K562 (cell line): ENCODE measurements around the gene DHRS12. TPM values are rescaled to one million over a fixed set of nuclear protein-coding genes. Genes with fewer than 3 reads are reported as not detected.

Experiments used
- ATAC-seq: fragments of 200-7000 bp; cut with Tn5 transposase; 3 replicates; pipeline ENCODE4 v1.9.1; 2020; ENCODE audit warnings: moderate library complexity
- BruUV-seq: library from RNA; stranded (reverse); fragments of 400-500 nt; replicated peaks from 2 replicates; lab custom pipeline; 2021; lab: Mats Ljungman, UMichigan
- CTCF ChIA-PET: fragments of 300-600 bp; formaldehyde crosslinking; extraction: SDS; loops from one replicate; lab custom pipeline; 2021; ENCODE audit warnings: low intra/inter-chr PET ratio; lab: Yijun Ruan, JAX
- POLR2A ChIA-PET: fragments of 300-600, 350-650 bp; sonication (Branson Sonifier 250); formaldehyde crosslinking; extraction: SDS; loops from one replicate; lab custom pipeline; 2021; ENCODE audit warnings: antibody characterized with exemption, inconsistent platforms; lab: Yijun Ruan, JAX
- DNase-seq, 4 experiments: peaks; one replicate each; pipeline versions ENCODE4 v3.0.0 to v3.0.0-alpha.2; 2011 to 2018; ENCODE audit warnings: low spot score in 3 of 4, mixed read lengths in 3 of 4; ENCODE audit errors: extremely low read depth in 1 of 4
- FAIRE-seq: peaks from 2 replicates; lab custom pipeline; 2011; peaks lifted over from hg19 to GRCh38; lab: Jason Lieb, UNC
- H2AFZ ChIP-seq: 2 replicates; pipeline ENCODE4 v1.6.0; 2011; ENCODE audit warnings: low read depth, low read length, control low read depth, inconsistent platforms
- H3K27ac ChIP-seq: fragments of 200-600 bp; 3 replicates; pipeline ENCODE4 v1.8.0; 2011; ENCODE audit warnings: low read depth, mild to moderate bottlenecking, control low read depth, inconsistent platforms, low read length, moderate library complexity, mixed read lengths; ENCODE audit errors: extremely low read depth
- H3K27me3 ChIP-seq, 2 experiments: fragments of 300-600 bp in 1 of 2; 2 replicates in 1 of 2; 3 replicates in 1 of 2; pipeline versions ENCODE4 v1.6.0 to v1.8.0; 2011; ENCODE audit warnings: inconsistent platforms in 2 of 2, low read length in 2 of 2, mild to moderate bottlenecking in 1 of 2, mixed read lengths in 1 of 2, moderate library complexity in 1 of 2; ENCODE audit not compliant: control insufficient read depth in 2 of 2, insufficient read depth in 2 of 2
- H3K36me3 ChIP-seq: fragments of 300-600 bp; 3 replicates; pipeline ENCODE4 v1.8.0; 2011; ENCODE audit warnings: mild to moderate bottlenecking, low read length, inconsistent platforms; ENCODE audit not compliant: control insufficient read depth, insufficient read depth
- H3K4me1 ChIP-seq, 2 experiments: fragments of 200-600 bp in 1 of 2; replicated peaks in 1 of 2; 2 replicates in 1 of 2; 3 replicates in 1 of 2; pipeline versions ENCODE4 v1.5.1 to v1.8.0; 2011; ENCODE audit warnings: inconsistent platforms in 2 of 2, low read length in 2 of 2, mild to moderate bottlenecking in 1 of 2, mixed read lengths in 1 of 2, moderate library complexity in 1 of 2; ENCODE audit not compliant: control insufficient read depth in 2 of 2, insufficient read depth in 2 of 2
- H3K4me2 ChIP-seq: 2 replicates; pipeline ENCODE4 v1.6.1; 2011; ENCODE audit warnings: low read length, control low read depth, inconsistent platforms, mixed read lengths; ENCODE audit not compliant: insufficient read depth
- H3K4me3 ChIP-seq: fragments of 200-600 bp; sonication (generic), shearing (Covaris generic); 2 replicates; pipeline ENCODE4 v1.5.1; 2016; ENCODE audit warnings: control low read depth, inconsistent platforms
- H3K79me2 ChIP-seq: fragments of 200-600 bp; 3 replicates; pipeline ENCODE4 v1.8.0; 2011; ENCODE audit warnings: low read length, inconsistent platforms; ENCODE audit not compliant: control insufficient read depth, insufficient read depth
- H3K9ac ChIP-seq, 2 experiments: 2 replicates each; pipeline versions ENCODE4 v1.6.0 to v1.6.1; 2011; ENCODE audit warnings: low read depth in 2 of 2, low read length in 2 of 2, control low read depth in 1 of 2, inconsistent platforms in 1 of 2, mild to moderate bottlenecking in 1 of 2, mixed read lengths in 1 of 2; ENCODE audit not compliant: insufficient read depth in 1 of 2
- H3K9me1 ChIP-seq: one replicate; pipeline ENCODE4 v1.6.0; 2011; ENCODE audit warnings: inconsistent platforms, mild to moderate bottlenecking, low read length, moderate library complexity; ENCODE audit not compliant: control insufficient read depth, insufficient read depth
- H3K9me3 ChIP-seq: replicated peaks from 2 replicates; pipeline ENCODE4 v1.5.1; 2011; ENCODE audit warnings: low read depth, low read length, inconsistent platforms; ENCODE audit not compliant: control insufficient read depth, insufficient read depth
- H4K20me1 ChIP-seq: replicated peaks from 2 replicates; pipeline ENCODE4 v1.6.1; 2011; ENCODE audit warnings: low read length, inconsistent platforms, mixed read lengths; ENCODE audit not compliant: control insufficient read depth, insufficient read depth
- CBX5 ChIP-seq: IDR thresholded peaks from 2 replicates; pipeline ENCODE4 v1.6.1; 2014; ENCODE audit warnings: low read depth, borderline replicate concordance
- DIDO1 ChIP-seq: fragments of 450-650 bp; IDR thresholded peaks from 2 replicates; pipeline ENCODE4 v1.6.1; 2016; ENCODE audit warnings: low read depth, missing biosample characterization, missing genetic modification characterization
- DMBX1 ChIP-seq: fragments of 250-450 bp; sonication (Bioruptor Pico); IDR thresholded peaks from 2 replicates; pipeline ENCODE4 v1.8.0; 2022; ENCODE audit warnings: inconsistent platforms, mild to moderate bottlenecking, moderate library complexity, borderline replicate concordance
- HDGF ChIP-seq: fragments of 450-650 bp; IDR thresholded peaks from 2 replicates; pipeline ENCODE4 v1.6.1; 2016
- LEF1 ChIP-seq: fragments of 450-650 bp; IDR thresholded peaks from 2 replicates; pipeline ENCODE4 v1.6.1; 2016; ENCODE audit warnings: mild to moderate bottlenecking
- PCBP2 ChIP-seq: fragments of 200-400 bp; formaldehyde crosslinking; IDR thresholded peaks from 2 replicates; pipeline ENCODE4 v1.6.1; 2018; ENCODE audit warnings: low read length, low read depth, mild to moderate bottlenecking, moderate library complexity; ENCODE audit not compliant: poor library complexity, severe bottlenecking
- PML ChIP-seq: IDR thresholded peaks from 2 replicates; pipeline ENCODE4 v1.6.1; 2012; ENCODE audit warnings: low read length, inconsistent platforms
- RFX1 ChIP-seq: fragments of 450-650 bp; IDR thresholded peaks from 2 replicates; pipeline ENCODE4 v1.6.1; 2016; ENCODE audit warnings: mild to moderate bottlenecking, moderate library complexity
- SRF ChIP-seq, 2 experiments: fragments of 250-450, 450-650 bp in 1 of 2; sonication (Bioruptor Pico) in 1 of 2; sonication (generic) in 1 of 2; formaldehyde crosslinking; IDR thresholded peaks; 2 replicates each; pipeline versions ENCODE4 v1.5.0 to v1.5.1; 2020 to 2022; ENCODE audit warnings: mild to moderate bottlenecking in 1 of 2, missing genetic modification reagents in 1 of 2
- ZBTB33 ChIP-seq: sonication (generic); formaldehyde crosslinking; IDR thresholded peaks from 2 replicates; pipeline ENCODE4 v1.8.1; 2023; ENCODE audit warnings: mild to moderate bottlenecking, missing genetic modification reagents
- ZKSCAN1 ChIP-seq: fragments of 150-350 bp; IDR thresholded peaks from 2 replicates; pipeline ENCODE4 v1.6.1; 2016; ENCODE audit warnings: low read depth, low read length
- ZNF282 ChIP-seq: sonication (generic); formaldehyde crosslinking; IDR thresholded peaks from 2 replicates; pipeline ENCODE4 v1.8.1; 2023; ENCODE audit warnings: missing genetic modification reagents
- ZNF431 ChIP-seq: sonication (generic); formaldehyde crosslinking; IDR thresholded peaks from 2 replicates; pipeline ENCODE4 v1.8.0; 2022; ENCODE audit warnings: mild to moderate bottlenecking, missing genetic modification reagents
- ZSCAN29 ChIP-seq: fragments of 450-650 bp; IDR thresholded peaks from 2 replicates; pipeline ENCODE4 v1.6.1; 2017
- WGBS: fragments of 100-300 bp; shearing (Covaris generic); methylation state at CpG from one replicate; pipeline ENCODE4 v1.1.6; 2016; ENCODE audit warnings: low coverage, mixed read lengths; ENCODE audit not compliant: insufficient coverage; ENCODE audit errors: missing lambda C conversion rate; 5-methylcytosine and 5-hydroxymethylcytosine counted together
- in situ Hi-C: fragments of 300-500 bp; cut with MboI; formaldehyde crosslinking; loops from 4 replicates; pipeline ENCODE4 v1.15.0; 2018; ENCODE audit warnings: inconsistent platforms, mixed read lengths
- intact Hi-C: fragments of 100-400 bp; cut with micrococcal nuclease; formaldehyde crosslinking; loops from 2 replicates; pipeline ENCODE4 v1.14.2; 2022
- polyA plus RNA-seq, 8 experiments: library from polyadenylated mRNA; depleted of rRNA in 4 of 8; stranded (reverse) in 5 of 8; unstranded in 3 of 8; fragments of >200 nt; fragmentation: Nextera tagmentation in 2 of 8; fragmentation: Illumina TruSeq in 1 of 8; extraction: Ambion mirVana in 2 of 8; extraction: Trizol in 1 of 8; gene quantifications; 2 replicates each; pipeline versions ENCODE4 v1.2.1 to v1.2.3, GENCODE V29; 2011 to 2014; ENCODE audit warnings: inconsistent platforms in 1 of 8, missing spikeins in 1 of 8
- total RNA-seq, 7 experiments: library from RNA; depleted of rRNA in 6 of 7; stranded (reverse); fragments of >200 nt in 6 of 7; fragmentation: Illumina TruSeq in 2 of 7; extraction: Trizol in 2 of 7; gene quantifications; 2 replicates each; pipeline versions ENCODE4 v1.2.1 to v1.2.3, GENCODE V29; 2011 to 2021; ENCODE audit warnings: low replicate concordance in 1 of 7

The DHRS12 gene
- total and polyA plus RNA-seq, 9 of the 15 experiments (the other 6 are each of a cell fraction or from before 2014, with no cell fraction given), result 0.62 to 2.7 (median 0.98) TPM

- H3K9me1 ChIP-seq, result no peaks in the 10 kb centered on the region
- H3K9me3 ChIP-seq, result no peaks in the 10 kb centered on the region
- H2AFZ ChIP-seq, result no peak overlapping the region
- no peak overlapping the region for H3K27ac ChIP-seq
- H4K20me1 ChIP-seq, result no peaks in the 10 kb centered on the region
- DNase-seq, result no peak
- 93% methylated on average over 3 of the region's 3 CpGs for WGBS
- POLR2A ChIA-PET, result no interaction called here
- intact Hi-C loops, result no loop called here
- in situ Hi-C loops, result no loop called here
- no peak overlapping the region for H3K4me2 ChIP-seq
- no peaks in the 10 kb centered on the region for H3K27me3 ChIP-seq
- CTCF ChIA-PET, result no interaction called here
- BruUV-seq, result no TSS peak
- FAIRE-seq, result no peak
- H3K9ac ChIP-seq, result no peak overlapping the region
- H3K4me1 ChIP-seq, result no peaks in the 10 kb centered on the region
- no peak overlapping the region for H3K4me3 ChIP-seq
- H3K79me2 ChIP-seq, result no peaks in the 10 kb centered on the region
- peaks cover 5% of the 10 kb centered on the region; the same call in 1 of the 3 replicates for H3K36me3 ChIP-seq
- no peak for ATAC-seq
- TF ChIP-seq SRF (CRISPR knock-in tag; IDR thresholded peaks at IDR 0.05) (no peak), LEF1 (no peak), RFX1 (no peak), HDGF (no peak), PCBP2 (no peak), ZBTB33 (CRISPR knock-in tag) (no peak), ZKSCAN1 (no peak), DMBX1 (CRISPR knock-in tag) (no peak), ZSCAN29 (no peak), ZNF282 (CRISPR knock-in tag) (no peak), PML (no peak), ZNF431 (CRISPR knock-in tag) (no peak), CBX5 (no peak), DIDO1 (tag) (no peak)
Observed at GRCh38 chr13:51737609-51738008, 66.4 kb downstream of the DHRS12 start.
